Peyer's patch (tissue), 4 donors: ENCODE data around the gene SPATA9.

ENCODE experiments used
- CTCF ChIP-seq, 6 experiments: fragments of 450-650 bp in 4 of 6; fragments of 200-600 bp in 2 of 6; sonication (generic) in 1 of 6; IDR thresholded peaks; one replicate each; pipeline ENCODE4 v1.5.1; 2017 to 2019; ENCODE audit warnings: antibody characterized with exemption in 6 of 6, mild to moderate bottlenecking in 3 of 6, moderate library complexity in 1 of 6
- POLR2A ChIP-seq, 2 donors: fragments of 450-650 bp; IDR thresholded peaks; one replicate each; pipeline ENCODE4 v1.5.1; 2017; ENCODE audit warnings: antibody characterized with exemption in 2 of 2, mild to moderate bottlenecking in 2 of 2, moderate library complexity in 2 of 2

- TF ChIP-seq CTCF (IDR thresholded peaks at IDR 0.05): no peak
- TF ChIP-seq POLR2A (IDR thresholded peaks at IDR 0.05): no peak
Observed at GRCh38 chr5:95611396-95611795, 71.4 kb downstream of the SPATA9 start.
